Loucy (cell line): Measurements from ENCODE around the gene CPNE9.

Experiments used
- H2AFZ ChIP-seq: fragments of 200-600 bp; sonication (generic); 2 replicates; pipeline ENCODE4 v1.6.0; 2016; ENCODE audit warnings: antibody characterized with exemption, mild to moderate bottlenecking, low read length, moderate library complexity
- H3F3A ChIP-seq: fragments of 200-600 bp; 2 replicates; pipeline ENCODE4 v1.6.0; 2016; ENCODE audit warnings: antibody characterized with exemption, low read depth, mild to moderate bottlenecking
- H3K27me3 ChIP-seq: fragments of 200-600 bp; sonication (generic); 2 replicates; pipeline ENCODE4 v1.6.1; 2014; ENCODE audit warnings: low read length, mild to moderate bottlenecking; ENCODE audit not compliant: insufficient read depth, poor library complexity, severe bottlenecking
- H3K36me3 ChIP-seq: fragments of 200-600 bp; sonication (generic); 2 replicates; pipeline ENCODE4 v1.6.1; 2016; ENCODE audit warnings: low read length; ENCODE audit not compliant: insufficient read depth
- H3K4me1 ChIP-seq: fragments of 200-600 bp; sonication (generic); 2 replicates; pipeline ENCODE4 v1.5.1; 2014; ENCODE audit warnings: low read length, mild to moderate bottlenecking; ENCODE audit not compliant: insufficient read depth, poor library complexity, severe bottlenecking
- H3K4me2 ChIP-seq: fragments of 200-600 bp; sonication (generic); 2 replicates; pipeline ENCODE4 v1.6.0; 2014; ENCODE audit warnings: antibody characterized with exemption, low read length, low read depth, mild to moderate bottlenecking; ENCODE audit not compliant: poor library complexity, severe bottlenecking
- H3K4me3 ChIP-seq: fragments of 200-600 bp; sonication (generic); 2 replicates; pipeline ENCODE4 v1.5.1; 2014; ENCODE audit warnings: low read length, mild to moderate bottlenecking, mixed read lengths; ENCODE audit not compliant: poor library complexity, severe bottlenecking
- H3K79me2 ChIP-seq: fragments of 200-600 bp; sonication (generic); 2 replicates; pipeline ENCODE4 v1.6.1; 2014; ENCODE audit warnings: low read length; ENCODE audit not compliant: insufficient read depth
- H3K9ac ChIP-seq: fragments of 200-600 bp; sonication (generic); 2 replicates; pipeline ENCODE4 v1.6.0; 2014; ENCODE audit warnings: mild to moderate bottlenecking, low read depth, low read length, moderate library complexity; ENCODE audit not compliant: poor library complexity, severe bottlenecking
- H3K9me2 ChIP-seq: fragments of 200-600 bp; sonication (generic); replicated peaks from 2 replicates; pipeline ENCODE4 v1.6.1; 2016; ENCODE audit warnings: low read depth, low read length, mixed read lengths
- H3K9me3 ChIP-seq: fragments of 200-600 bp; sonication (generic); 2 replicates; pipeline ENCODE4 v1.6.1; 2014; ENCODE audit warnings: mild to moderate bottlenecking, antibody characterized with exemption, low read length, low read depth; ENCODE audit not compliant: insufficient read depth
- H4K20me1 ChIP-seq: fragments of 200-600 bp; sonication (generic); 2 replicates; pipeline ENCODE4 v1.6.0; 2014; ENCODE audit warnings: antibody characterized with exemption, low read length, mild to moderate bottlenecking; ENCODE audit not compliant: insufficient read depth, poor library complexity, severe bottlenecking
- EZH2phosphoT487 ChIP-seq: fragments of 200-600 bp; IDR thresholded peaks from 2 replicates; pipeline ENCODE4 v1.6.1; 2018; ENCODE audit warnings: antibody characterized with exemption, mild to moderate bottlenecking, moderate library complexity, borderline replicate concordance
- TF ChIP-seq, protein P1 (sequence below): fragments of 200-600 bp; sonication (generic); conservative IDR thresholded peaks from 2 replicates; pipeline ENCODE4 v1.5.1; 2014; ENCODE audit warnings: mild to moderate bottlenecking, antibody characterized with exemption, low read length

CPNE9 gene

DNA sequence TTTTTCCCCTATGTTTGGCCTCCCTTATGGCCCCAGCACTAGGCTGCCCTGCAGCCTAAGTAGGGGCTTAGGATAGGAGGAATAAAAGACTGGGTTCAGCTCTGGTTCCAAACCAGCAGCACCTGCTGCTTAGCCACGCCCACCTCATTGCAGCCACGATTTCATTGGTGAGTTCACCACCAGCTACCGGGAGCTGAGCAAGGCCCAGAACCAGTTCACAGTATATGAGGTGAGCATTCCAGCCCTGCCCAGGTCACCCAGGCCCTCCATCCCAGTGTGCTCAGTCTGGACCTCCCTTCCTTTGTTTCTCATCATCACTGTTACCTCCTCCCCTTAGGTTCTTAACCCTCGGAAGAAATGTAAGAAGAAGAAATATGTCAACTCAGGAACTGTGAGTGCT is 11.5 kb downstream of the CPNE9 start:
- no peaks in the 10 kb centered on the region for H3K9me2 ChIP-seq
- H3K4me2 ChIP-seq: no peak overlapping the region
- H3K36me3 ChIP-seq: no peaks in the 10 kb centered on the region
- TF ChIP-seq, protein P1, sequence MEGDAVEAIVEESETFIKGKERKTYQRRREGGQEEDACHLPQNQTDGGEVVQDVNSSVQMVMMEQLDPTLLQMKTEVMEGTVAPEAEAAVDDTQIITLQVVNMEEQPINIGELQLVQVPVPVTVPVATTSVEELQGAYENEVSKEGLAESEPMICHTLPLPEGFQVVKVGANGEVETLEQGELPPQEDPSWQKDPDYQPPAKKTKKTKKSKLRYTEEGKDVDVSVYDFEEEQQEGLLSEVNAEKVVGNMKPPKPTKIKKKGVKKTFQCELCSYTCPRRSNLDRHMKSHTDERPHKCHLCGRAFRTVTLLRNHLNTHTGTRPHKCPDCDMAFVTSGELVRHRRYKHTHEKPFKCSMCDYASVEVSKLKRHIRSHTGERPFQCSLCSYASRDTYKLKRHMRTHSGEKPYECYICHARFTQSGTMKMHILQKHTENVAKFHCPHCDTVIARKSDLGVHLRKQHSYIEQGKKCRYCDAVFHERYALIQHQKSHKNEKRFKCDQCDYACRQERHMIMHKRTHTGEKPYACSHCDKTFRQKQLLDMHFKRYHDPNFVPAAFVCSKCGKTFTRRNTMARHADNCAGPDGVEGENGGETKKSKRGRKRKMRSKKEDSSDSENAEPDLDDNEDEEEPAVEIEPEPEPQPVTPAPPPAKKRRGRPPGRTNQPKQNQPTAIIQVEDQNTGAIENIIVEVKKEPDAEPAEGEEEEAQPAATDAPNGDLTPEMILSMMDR: no peak
- TF ChIP-seq EZH2phosphoT487: no peak
- no peaks in the 10 kb centered on the region for H3F3A ChIP-seq
- no peak overlapping the region for H3K4me3 ChIP-seq
- no peak overlapping the region for H2AFZ ChIP-seq
- no peaks in the 10 kb centered on the region for H3K9me3 ChIP-seq
- H3K4me1 ChIP-seq: peaks cover 3% of the 10 kb centered on the region
- H3K9ac ChIP-seq: no peak overlapping the region
- H4K20me1 ChIP-seq: no peaks in the 10 kb centered on the region
- no peaks in the 10 kb centered on the region for H3K27me3 ChIP-seq
- no peaks in the 10 kb centered on the region for H3K79me2 ChIP-seq

DNA sequence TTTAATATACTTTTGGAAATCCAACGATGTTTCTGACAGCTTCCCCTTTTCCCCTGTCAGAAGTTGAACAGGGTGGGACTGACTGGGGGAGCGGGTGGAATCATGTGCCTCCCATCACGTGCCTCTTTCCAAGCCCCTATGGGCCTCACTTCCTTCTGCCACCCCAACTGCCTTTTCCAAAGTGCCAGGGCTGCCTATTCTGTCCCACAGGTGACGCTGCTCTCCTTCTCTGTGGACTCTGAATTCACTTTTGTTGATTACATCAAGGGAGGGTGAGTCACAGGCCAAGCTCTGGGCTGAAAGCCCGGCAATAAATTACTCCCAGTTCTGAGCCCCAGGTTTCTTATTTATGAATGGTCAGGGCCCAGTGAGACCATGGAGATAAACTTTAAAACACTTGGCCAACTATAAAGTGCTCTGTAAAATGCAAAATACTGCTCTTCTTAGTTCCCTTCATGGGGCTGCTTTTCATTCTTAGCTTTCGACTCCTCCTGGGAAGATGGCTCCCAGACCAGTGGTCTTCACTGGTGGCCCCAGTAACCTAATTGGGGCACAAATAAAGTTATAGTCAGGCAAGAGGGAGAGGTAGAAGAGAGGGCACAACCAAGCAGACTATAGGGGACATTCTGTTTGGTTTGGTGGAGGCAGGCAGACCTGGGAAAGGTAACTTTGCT is 12.3 kb downstream of the CPNE9 start:
- Histone ChIP-seq H3K4me1 (peaks cover 3% of the 10 kb centered on the region), H3K9me3 (no peaks in the 10 kb centered on the region), H3K79me2 (no peaks in the 10 kb centered on the region), H3K4me2 (no peak overlapping the region), H2AFZ (no peak overlapping the region), H3K9me2 (no peaks in the 10 kb centered on the region), H4K20me1 (no peaks in the 10 kb centered on the region), H3K27me3 (no peaks in the 10 kb centered on the region), H3F3A (no peaks in the 10 kb centered on the region), H3K9ac (no peak overlapping the region), H3K4me3 (no peak overlapping the region), H3K36me3 (no peaks in the 10 kb centered on the region)
- TF ChIP-seq EZH2phosphoT487: no peak
- TF ChIP-seq, protein P1: no peak; the same call in 1 of the 2 replicates

- no peak overlapping the region for H3K4me3 ChIP-seq
- no peaks in the 10 kb centered on the region for H3K9me3 ChIP-seq
- H3K27me3 ChIP-seq: no peaks in the 10 kb centered on the region
- no peaks in the 10 kb centered on the region for H3F3A ChIP-seq
- no peaks in the 10 kb centered on the region for H3K36me3 ChIP-seq
- TF ChIP-seq, protein P1: no peak
- no peak for TF ChIP-seq EZH2phosphoT487
- no peak overlapping the region for H2AFZ ChIP-seq
- H3K79me2 ChIP-seq: no peaks in the 10 kb centered on the region
- no peak overlapping the region for H3K4me2 ChIP-seq
- no peaks in the 10 kb centered on the region for H4K20me1 ChIP-seq
- peaks cover 3% of the 10 kb centered on the region for H3K4me1 ChIP-seq
- H3K9me2 ChIP-seq: no peaks in the 10 kb centered on the region
- H3K9ac ChIP-seq: no peak overlapping the region
These were observed 13.3 kb downstream of the CPNE9 start for GRCh38 chr3:9716801-9717555.
